ENCODE results near the gene LRRC1. TPM values are rescaled to one million over a fixed set of nuclear protein-coding genes. Genes with fewer than 3 reads are reported as not detected.

Gene LRRC1
- total and polyA plus RNA-seq, 2 of the 13 experiments (the other 11 are each of a cell fraction or from before 2014, with no cell fraction given), result 15.6 to 27.7 TPM

DNA sequence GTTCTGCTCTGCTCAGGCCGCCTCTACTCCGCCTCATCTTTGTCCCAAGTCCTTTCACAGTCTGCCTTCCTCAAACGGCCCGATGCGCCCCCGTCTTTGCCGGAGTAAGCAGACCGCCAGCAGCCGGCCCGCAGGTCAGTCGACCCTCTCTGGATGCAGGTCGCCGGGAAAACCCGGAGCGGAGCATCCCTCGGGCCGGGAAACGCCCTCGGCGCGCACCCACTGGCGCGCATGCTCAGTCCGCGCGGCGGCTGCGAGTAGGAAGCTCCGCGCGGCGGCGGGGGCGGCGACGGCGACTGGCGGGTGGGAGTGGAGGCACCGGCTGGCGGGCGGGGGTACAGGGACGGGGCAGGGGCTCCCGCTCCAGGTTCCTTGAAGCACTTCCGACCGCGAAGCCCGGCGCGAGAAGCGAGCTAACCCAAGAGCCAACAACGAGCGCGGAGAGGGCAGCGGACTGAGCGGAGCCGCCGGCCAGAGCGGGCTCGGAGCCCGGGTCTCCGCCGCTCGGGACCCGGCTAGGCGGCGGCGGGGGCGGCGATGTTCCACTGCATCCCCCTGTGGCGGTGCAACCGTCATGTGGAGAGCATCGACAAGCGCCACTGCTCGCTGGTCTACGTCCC is at the start of gene LRRC1 (continued):
- TF ChIP-seq HOXA7 (CRISPR knock-in tag; IDR thresholded peaks at IDR 0.05) (no peak), ATM (IDR thresholded peaks at IDR 0.05; ENCODE audit: borderline replicate concordance) (no peak), ATF7 (IDR thresholded peaks at IDR 0.05) (no peak), ATF7 (CRISPR knock-in tag; IDR thresholded peaks at IDR 0.05) (no peak; the same call in 1 of the 2 replicates), ZNF329 (CRISPR knock-in tag; IDR thresholded peaks at IDR 0.05; ENCODE audit: low read depth) (peak; percentile 8; the same call in 1 of the 2 replicates), SMYD3 (CRISPR knock-in tag; IDR thresholded peaks at IDR 0.05) (no peak; the same call in 1 of the 2 replicates), GABPA (IDR thresholded peaks at IDR 0.05; ENCODE audit: low read depth, low read length) (0 out of 2 replicates have a peak, but pooled peaks have one; percentile 4), GABPA (CRISPR knock-in tag; IDR thresholded peaks at IDR 0.05; ENCODE audit: low read depth) (peak; percentile 56; the same call in 1 of the 2 replicates), HNRNPLL (IDR thresholded peaks at IDR 0.05; ENCODE audit: low read depth, low read length, poor library complexity, severe bottlenecking) (peak; percentile 73), ZNF124 (CRISPR knock-in tag; IDR thresholded peaks at IDR 0.05) (0 out of 2 replicates have a peak, but pooled peaks have one; percentile 34), JUND (CRISPR knock-in tag; IDR thresholded peaks at IDR 0.05) (peak; percentile 43; the same call in 1 of the 2 replicates), ZSCAN9 (CRISPR knock-in tag; IDR thresholded peaks at IDR 0.05; ENCODE audit: borderline replicate concordance) (no peak; the same call in 1 of the 2 replicates), ZSCAN22 (CRISPR knock-in tag; IDR thresholded peaks at IDR 0.05) (no peak), ZNF333 (CRISPR knock-in tag; IDR thresholded peaks at IDR 0.05; ENCODE audit: borderline replicate concordance) (peak; percentile 90), ETV5 (CRISPR knock-in tag; IDR thresholded peaks at IDR 0.05; ENCODE audit: borderline replicate concordance) (no peak), TP53 (CRISPR knock-in tag; conservative IDR thresholded peaks at IDR 0.05) (no peak), FOXP1 (IDR thresholded peaks at IDR 0.05) (no peak), FOXP1 (CRISPR knock-in tag; IDR thresholded peaks at IDR 0.05) (0 out of 2 replicates have a peak, but pooled peaks have one; percentile 9), ZKSCAN1 (IDR thresholded peaks at IDR 0.05; ENCODE audit: low read length) (no peak), NRL (CRISPR knock-in tag; IDR thresholded peaks at IDR 0.05; ENCODE audit: borderline replicate concordance) (0 out of 2 replicates have a peak, but pooled peaks have one; percentile 10), PCBP1 (IDR thresholded peaks at IDR 0.05; ENCODE audit: borderline replicate concordance, low read depth, low read length) (no peak)
- TF ChIP-seq, protein P1, sequence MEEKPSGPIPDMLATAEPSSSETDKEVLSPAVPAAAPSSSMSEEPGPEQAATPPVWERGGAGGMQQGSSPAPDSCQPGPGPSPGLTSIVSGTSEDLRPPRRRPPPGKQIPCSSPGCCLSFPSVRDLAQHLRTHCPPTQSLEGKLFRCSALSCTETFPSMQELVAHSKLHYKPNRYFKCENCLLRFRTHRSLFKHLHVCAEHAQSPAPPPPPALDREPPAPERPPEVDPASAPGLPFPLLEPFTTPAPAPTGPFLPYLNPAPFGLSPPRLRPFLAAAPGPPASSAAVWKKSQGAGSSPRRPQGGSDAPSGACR (CRISPR knock-in tag; IDR thresholded peaks at IDR 0.05), result 0 out of 2 replicates have a peak, but pooled peaks have one; percentile 44
- TF ChIP-seq, protein P2, sequence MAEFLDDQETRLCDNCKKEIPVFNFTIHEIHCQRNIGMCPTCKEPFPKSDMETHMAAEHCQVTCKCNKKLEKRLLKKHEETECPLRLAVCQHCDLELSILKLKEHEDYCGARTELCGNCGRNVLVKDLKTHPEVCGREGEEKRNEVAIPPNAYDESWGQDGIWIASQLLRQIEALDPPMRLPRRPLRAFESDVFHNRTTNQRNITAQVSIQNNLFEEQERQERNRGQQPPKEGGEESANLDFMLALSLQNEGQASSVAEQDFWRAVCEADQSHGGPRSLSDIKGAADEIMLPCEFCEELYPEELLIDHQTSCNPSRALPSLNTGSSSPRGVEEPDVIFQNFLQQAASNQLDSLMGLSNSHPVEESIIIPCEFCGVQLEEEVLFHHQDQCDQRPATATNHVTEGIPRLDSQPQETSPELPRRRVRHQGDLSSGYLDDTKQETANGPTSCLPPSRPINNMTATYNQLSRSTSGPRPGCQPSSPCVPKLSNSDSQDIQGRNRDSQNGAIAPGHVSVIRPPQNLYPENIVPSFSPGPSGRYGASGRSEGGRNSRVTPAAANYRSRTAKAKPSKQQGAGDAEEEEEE (CRISPR knock-in tag; IDR thresholded peaks at IDR 0.05; ENCODE audit: borderline replicate concordance), result no peak
- TF ChIP-seq, protein P3, sequence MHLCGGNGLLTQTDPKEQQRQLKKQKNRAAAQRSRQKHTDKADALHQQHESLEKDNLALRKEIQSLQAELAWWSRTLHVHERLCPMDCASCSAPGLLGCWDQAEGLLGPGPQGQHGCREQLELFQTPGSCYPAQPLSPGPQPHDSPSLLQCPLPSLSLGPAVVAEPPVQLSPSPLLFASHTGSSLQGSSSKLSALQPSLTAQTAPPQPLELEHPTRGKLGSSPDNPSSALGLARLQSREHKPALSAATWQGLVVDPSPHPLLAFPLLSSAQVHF (CRISPR knock-in tag; IDR thresholded peaks at IDR 0.05), result peak; percentile 93
- TF ChIP-seq, protein P4, sequence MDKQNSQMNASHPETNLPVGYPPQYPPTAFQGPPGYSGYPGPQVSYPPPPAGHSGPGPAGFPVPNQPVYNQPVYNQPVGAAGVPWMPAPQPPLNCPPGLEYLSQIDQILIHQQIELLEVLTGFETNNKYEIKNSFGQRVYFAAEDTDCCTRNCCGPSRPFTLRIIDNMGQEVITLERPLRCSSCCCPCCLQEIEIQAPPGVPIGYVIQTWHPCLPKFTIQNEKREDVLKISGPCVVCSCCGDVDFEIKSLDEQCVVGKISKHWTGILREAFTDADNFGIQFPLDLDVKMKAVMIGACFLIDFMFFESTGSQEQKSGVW (CRISPR knock-in tag; IDR thresholded peaks at IDR 0.05; ENCODE audit: borderline replicate concordance), result no peak
- TF ChIP-seq, protein P5, sequence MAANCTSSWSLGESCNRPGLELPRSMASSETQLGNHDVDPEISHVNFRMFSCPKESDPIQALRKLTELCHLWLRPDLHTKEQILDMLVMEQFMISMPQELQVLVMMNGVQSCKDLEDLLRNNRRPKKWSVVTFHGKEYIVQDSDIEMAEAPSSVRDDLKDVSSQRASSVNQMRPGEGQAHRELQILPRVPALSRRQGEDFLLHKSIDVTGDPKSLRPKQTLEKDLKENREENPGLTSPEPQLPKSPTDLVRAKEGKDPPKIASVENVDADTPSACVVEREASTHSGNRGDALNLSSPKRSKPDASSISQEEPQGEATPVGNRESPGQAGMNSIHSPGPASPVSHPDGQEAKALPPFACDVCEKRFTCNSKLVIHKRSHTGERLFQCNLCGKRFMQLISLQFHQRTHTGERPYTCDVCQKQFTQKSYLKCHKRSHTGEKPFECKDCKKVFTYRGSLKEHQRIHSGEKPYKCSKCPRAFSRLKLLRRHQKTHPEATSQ (CRISPR knock-in tag; IDR thresholded peaks at IDR 0.05; ENCODE audit: borderline replicate concordance), result 0 out of 2 replicates have a peak, but pooled peaks have one; percentile 19

Data from HepG2 (cell line).